Glomerular visceral epithelial cell (primary cell): ENCODE data around the gene RAP2B.
"Not testable (repeated sequence)": the region's sequence is repeated elsewhere in the genome, so short reads cannot be mapped to it uniquely, and the experiment has no call there.

Experiments
- DNase-seq: peaks from one replicate; pipeline ENCODE4 v3.0.0-alpha.2; 2016; ENCODE audit errors: extremely low spot score

RAP2B gene

DNA sequence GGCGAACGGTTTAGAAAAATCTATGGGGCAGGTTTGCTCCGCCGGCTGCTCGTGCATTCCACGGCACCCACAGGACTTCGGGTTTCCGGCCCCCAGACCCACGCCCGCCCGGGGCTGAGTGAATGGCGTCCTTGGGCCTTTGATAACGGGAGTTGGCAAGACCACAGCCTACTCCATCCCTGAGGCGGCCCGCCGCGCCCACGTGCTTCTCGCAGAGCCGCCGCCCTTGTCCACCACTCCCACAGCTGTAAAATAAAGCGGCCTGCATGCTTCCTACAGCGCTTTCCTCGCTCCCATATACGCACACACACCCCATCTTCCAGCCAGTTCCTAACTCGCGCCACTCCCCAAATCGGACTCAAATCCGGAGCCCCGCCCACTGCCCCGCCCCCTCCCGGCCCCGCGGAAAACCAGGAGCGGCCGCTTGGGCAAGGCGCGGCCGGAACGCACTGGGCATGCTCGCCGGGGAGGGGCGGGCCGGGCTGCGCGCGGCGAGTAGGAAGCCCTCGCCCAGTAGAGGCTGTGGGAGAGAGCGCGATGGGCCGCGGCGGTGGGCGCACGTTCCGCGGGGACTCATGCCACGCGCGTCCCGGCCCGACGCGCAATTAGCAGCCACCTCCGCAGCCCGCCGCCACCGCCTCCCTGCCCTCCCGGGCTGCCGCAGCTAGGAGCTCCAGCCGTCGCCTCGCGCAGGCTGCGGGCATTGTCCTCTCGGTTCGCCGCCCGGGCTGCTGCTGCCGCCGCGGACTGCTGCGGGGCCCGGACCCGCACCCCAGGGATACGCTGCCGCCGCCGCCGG, at the start of gene RAP2B:
Gene RAP2B, plus strand, starts transcription at position 513 of the 799 bp plus-strand sequence. CDS start 468 bp downstream, outside the sequence.
- DNase-seq: peak; percentile 97

DNA sequence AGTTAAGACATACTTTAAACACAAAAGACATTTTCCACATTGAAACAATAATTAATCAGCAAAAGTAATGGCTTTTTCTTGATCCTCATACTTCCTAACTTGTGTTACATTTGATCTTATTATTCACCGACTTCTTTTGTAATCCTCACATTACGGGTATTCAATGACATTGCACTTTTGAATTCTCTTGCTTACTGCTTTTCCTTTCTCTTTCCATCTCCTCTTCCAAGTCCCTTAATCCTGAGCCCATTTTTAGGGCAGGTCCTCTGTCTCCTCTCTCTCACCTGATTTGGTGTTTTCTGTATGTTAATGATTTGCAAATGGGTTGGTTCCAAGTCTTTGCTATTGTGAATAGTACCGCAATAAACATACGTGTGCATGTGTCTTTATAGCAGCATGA, 48.5 kb upstream of the RAP2B start:
- no peak for DNase-seq

- DNase-seq: not testable (repeated sequence)
These were observed 47.8 kb upstream of the RAP2B start for GRCh38 chr3:153114270-153114669.

GRCh38 chr3:153115326-153115725, 46.7 kb upstream of the RAP2B start:
- no peak for DNase-seq

DNA sequence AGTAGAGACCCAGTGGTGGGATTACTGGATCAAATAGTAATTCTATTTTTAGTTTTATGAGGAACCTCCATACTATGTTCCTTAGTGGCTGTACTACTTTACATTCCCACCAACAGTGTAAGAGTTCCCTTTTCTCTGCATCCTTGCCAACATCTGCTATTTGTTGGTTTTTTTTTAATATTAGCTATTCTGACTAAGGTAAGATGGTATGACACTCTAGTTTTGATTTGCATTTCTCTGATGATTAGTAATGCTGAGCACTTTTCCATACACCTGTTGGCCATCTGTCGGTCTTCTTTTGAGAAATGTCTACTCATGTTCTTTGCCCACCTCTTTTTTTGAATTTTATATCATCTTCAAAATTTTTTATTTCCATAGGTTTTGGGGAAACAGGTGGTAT, 34.2 kb upstream of the RAP2B start:
- DNase-seq: no peak

GRCh38 chr3:153129426-153129825, 32.6 kb upstream of the RAP2B start:
- DNase-seq: no peak

DNA sequence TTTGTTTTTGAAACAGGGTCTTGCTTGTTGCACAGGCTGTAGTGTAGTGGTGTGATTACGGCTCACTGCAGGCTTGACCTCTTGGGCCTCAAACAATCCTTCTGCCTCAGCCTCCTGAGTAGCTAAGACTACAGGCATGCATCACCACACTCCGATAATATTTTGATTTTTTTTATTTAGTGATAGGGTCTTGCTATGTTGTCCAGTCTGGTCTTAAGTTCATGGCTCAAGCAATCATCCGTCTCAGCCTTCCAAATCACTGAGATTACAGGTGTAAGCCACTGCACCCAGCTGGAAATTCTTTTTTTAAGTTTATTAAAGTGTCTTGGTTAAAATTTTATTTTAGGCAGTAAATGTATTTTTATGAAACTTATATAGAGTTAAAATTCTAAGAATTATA, 32.2 kb upstream of the RAP2B start:
- no peak for DNase-seq

DNA sequence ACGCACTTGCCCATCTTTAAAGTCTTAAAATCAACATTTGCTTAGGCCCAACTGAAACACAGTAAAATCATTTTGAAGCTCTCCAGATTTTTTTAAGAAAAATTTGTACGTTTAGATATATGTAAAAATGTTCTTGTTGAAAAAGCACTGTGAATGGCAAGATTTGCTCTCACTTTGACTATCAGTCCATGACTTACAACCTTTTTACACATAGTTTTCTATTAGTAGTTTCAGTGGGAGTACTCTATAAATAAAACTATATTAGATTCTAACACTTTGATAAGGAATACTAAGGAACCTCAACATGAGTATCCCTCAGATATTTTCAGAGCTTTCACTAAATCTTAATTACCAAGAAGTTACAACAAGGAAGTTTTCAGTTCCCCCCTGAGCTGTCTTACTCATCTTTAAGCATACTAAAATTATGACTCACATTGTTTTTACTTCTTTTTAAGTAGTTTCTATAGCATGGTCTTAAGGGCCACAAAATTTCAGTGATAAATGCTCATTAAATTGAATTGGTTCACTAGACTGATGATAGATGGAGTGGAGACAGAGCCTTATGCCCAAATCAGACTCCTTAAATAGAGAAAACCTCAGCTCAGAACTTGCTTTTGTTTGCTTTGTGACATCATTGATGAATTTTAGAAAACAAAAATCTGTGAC, 31.6 kb upstream of the RAP2B start:
- peak; percentile 56 for DNase-seq

DNA sequence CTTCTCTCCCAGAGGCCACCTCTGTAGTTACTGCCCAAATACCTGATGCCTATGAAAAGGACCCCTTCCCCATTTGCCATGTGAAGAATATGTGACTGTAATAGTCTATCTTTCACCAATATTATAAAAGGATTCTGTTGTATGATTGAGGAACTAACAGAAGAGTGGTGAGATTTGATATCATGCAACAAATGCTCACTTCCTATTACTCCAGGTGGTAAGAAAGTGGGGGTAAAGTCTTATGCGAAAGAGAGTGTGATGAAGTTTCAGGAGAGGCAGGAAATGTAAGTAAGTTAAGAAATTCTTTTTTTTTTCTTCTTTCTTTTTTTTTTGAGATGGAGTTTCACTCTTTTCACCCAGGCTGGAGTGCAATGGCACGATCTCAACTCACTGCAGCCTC, 24.4 kb upstream of the RAP2B start:
- no peak for DNase-seq

DNA sequence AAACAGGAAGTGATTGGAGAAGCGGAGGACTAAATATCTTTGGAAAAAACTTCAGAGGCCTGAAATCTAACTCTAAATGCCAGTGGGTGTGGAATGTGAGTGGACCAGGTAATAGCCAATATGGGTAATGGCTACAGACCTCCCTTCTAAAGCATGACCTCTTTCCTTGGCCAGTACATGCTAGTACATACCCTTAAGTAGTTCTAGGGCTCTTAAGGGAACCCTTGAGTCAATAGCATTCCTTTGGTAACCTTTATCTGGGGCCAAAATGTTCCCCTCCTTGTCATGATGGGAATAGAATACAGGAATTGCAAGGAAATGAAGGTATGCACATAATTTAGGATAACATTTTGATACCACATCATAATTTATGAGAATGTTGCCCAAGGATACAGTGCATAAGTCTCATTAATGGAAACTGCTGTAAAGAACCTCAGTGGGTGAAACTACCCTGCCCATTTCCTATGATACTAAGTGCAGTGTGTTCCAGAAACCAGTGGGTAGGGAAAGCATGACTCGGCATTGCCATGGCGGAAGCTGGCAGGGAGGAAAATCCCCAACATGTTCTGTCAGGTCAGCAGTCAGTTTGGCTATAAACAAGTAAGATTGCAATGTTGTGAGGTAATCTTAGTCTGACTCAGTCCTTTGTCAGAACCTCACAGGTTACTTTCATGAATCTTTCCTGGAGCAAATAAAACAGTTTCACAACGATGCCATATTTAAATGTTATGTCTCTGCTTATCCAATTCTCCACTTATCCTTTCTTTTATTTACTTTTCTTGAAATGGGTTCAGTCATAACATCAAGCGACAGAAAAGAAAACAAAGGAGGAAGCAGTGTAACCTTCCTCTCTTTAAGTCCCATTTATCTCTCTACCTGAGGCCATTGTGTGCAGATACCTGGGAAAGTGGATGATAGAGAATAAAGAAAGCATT, 23.5 kb upstream of the RAP2B start:
- DNase-seq: peak; percentile 93

- no peak for DNase-seq
These were observed 19.1 kb upstream of the RAP2B start for GRCh38 chr3:153142961-153143360.

- DNase-seq: no peak
These were observed 18.0 kb upstream of the RAP2B start for GRCh38 chr3:153144071-153144470.

DNA sequence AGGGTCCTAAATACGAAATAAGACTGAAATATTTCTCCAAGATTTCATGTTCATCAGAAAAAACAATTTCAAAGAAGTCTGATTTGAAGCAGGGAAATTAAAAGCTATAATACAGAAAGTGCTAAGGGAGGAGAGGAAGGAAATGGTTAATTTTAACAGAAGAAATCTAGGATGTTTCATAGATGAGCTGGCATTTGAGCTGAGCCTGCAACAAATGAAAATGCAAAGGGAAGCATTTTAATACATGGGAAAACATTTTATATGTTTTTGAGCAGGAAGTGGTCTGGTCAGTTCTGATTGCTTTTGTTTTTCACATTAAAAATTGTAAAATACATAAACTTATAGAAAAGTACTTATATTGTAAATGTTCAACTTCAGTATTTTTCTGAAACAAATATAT, 17.2 kb upstream of the RAP2B start:
- peak; percentile 34 for DNase-seq

GRCh38 chr3:153145454-153145853, 16.6 kb upstream of the RAP2B start:
- DNase-seq: no peak

- no peak for DNase-seq
These were observed 15.6 kb upstream of the RAP2B start for GRCh38 chr3:153146191-153147053.

- DNase-seq: no peak
These were observed 11.0 kb upstream of the RAP2B start for GRCh38 chr3:153150991-153151390.

GRCh38 chr3:153155786-153156185, 6.2 kb upstream of the RAP2B start:
- not testable (repeated sequence) for DNase-seq

DNA sequence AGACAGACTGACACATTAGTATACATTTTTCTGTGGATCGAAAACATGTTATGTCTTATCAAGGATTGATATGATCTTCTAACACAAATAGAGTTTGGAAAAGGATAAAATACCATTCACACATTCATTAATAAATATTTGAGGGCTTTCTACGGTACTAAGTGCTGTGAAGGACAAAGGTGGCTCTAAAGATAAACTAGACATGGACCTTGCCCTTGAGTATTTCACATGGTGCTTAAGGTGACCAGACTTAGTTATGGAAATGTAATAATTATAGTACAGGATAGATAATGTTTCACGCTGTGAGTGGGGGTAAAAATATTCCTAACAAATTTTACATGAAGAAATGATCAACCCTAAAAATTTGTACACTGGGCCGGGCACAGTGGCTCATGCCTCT, 3.8 kb upstream of the RAP2B start:
- no peak for DNase-seq

GRCh38 chr3:153158961-153159735, 2.9 kb upstream of the RAP2B start:
- DNase-seq: no peak

DNA sequence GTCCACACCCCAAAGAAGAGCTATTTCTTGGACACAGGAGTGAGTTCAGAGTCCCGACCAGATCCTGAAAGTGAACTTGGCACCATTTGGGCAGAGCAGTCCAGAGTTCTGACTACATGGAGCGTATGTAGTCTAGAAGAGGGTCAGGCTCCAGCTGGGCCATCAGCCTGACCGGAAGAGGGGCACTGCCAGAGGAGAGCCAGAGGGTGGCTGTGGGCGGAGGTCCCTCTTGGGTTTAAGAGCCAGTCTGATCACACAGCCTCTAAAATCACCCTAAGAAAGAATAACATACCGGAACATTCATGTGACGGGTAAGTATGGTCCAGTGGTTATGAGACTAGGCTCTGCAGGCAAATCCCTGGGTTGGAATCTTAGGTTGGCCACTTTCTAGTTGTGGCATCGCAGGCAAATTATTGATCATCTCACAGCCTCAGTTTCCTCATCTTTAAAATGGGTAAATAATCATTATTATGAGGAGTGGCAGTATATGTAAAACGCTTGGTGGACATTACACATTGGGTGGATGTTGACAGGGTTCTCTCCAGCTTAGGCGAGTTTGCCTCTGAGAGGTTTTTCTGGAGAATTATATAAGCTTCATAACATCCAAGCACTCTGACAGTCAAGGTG, 2.1 kb upstream of the RAP2B start:
- no peak for DNase-seq
